ENCODE results near the gene MTFR1L. TPM values are rescaled to one million over a fixed set of nuclear protein-coding genes. Genes with fewer than 3 reads are reported as not detected.
A peak's percentile ranks its signal among the peaks of the same experiment; 100 is the strongest.

Gene MTFR1L
- total RNA-seq, 1 donor from 2014 or later, result 44.6 TPM

DNA sequence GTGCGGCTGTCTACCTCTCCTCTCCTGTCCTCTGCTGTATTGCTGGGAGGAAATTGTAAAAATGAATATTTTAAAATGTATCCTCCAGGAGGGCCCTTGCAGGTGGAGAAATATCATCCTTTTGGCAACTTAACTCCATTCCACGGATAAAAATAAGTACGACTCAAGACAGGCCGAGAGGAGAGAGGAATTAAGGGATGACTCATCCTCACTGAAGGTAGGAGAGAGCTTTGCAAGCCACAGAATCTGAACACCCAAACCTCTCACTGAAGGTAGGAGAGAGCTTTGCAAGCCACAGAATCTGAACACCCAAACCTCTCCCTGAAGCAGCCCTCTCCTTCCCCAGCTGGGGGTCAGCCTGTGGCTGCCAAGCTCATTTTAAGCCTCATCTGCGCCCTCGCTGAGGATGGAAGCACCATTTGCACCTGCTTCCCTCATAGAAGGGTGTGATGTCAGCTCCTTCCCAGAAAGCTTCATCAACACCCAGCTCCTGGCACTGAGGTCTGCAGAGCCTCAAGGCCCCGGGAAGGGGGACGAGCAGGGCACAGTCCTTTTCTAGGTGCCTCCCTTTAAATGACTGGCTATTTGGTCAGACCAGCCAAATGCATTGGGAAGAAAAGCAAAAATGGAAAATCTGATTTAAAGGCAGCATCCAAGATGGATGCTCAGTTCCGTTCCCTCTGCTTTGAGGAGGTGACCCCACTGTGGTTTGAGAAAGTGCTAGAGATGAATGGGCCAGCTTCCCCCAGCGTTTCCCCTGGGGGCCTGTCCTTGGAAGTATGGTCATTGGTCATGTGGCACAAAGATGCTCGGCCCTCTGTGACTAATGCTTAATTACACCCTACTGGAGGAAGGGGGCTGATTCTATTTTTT is 32.6 kb upstream of the MTFR1L start:
- H3K4me3 ChIP-seq (ENCODE audit: insufficient read depth, low read depth, low read length), result no peak overlapping the region
- H3K9me3 ChIP-seq (ENCODE audit: insufficient read depth, low read depth, low read length), result no peaks in the 10 kb centered on the region
- no peak for TF ChIP-seq EZH2 (IDR thresholded peaks at IDR 0.05; ENCODE audit: insufficient read depth, low read length)
- TF ChIP-seq, protein P1, sequence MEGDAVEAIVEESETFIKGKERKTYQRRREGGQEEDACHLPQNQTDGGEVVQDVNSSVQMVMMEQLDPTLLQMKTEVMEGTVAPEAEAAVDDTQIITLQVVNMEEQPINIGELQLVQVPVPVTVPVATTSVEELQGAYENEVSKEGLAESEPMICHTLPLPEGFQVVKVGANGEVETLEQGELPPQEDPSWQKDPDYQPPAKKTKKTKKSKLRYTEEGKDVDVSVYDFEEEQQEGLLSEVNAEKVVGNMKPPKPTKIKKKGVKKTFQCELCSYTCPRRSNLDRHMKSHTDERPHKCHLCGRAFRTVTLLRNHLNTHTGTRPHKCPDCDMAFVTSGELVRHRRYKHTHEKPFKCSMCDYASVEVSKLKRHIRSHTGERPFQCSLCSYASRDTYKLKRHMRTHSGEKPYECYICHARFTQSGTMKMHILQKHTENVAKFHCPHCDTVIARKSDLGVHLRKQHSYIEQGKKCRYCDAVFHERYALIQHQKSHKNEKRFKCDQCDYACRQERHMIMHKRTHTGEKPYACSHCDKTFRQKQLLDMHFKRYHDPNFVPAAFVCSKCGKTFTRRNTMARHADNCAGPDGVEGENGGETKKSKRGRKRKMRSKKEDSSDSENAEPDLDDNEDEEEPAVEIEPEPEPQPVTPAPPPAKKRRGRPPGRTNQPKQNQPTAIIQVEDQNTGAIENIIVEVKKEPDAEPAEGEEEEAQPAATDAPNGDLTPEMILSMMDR (IDR thresholded peaks at IDR 0.05; ENCODE audit: insufficient read depth, low read depth, low read length), result no peak
- no peaks in the 10 kb centered on the region for H3K9me3 Mint-ChIP-seq (ENCODE audit: unreplicated experiment)
- H4K20me1 ChIP-seq (ENCODE audit: insufficient read depth, low read length), result no peaks in the 10 kb centered on the region
- no peak overlapping the region for H3K27ac Mint-ChIP-seq (ENCODE audit: unreplicated experiment)
- no peaks in the 10 kb centered on the region for H3K36me3 ChIP-seq (ENCODE audit: insufficient read depth, low read length)
- FAIRE-seq (peak; percentile 72), DNase-seq (ENCODE audit: low read depth) (peak; percentile 42)
- H3K4me1 ChIP-seq (ENCODE audit: insufficient read depth, low read length), result peaks cover 14% of the 10 kb centered on the region
- no peaks in the 10 kb centered on the region for H3K27me3 ChIP-seq (ENCODE audit: insufficient read depth, low read length)
- H2AFZ ChIP-seq (ENCODE audit: low read depth, low read length), result no peak overlapping the region
- H3K4me1 Mint-ChIP-seq (ENCODE audit: low read depth, unreplicated experiment), result peaks cover 11% of the 10 kb centered on the region
- no peaks in the 10 kb centered on the region for H3K36me3 Mint-ChIP-seq (ENCODE audit: low read depth, unreplicated experiment)
- H3K27me3 Mint-ChIP-seq (ENCODE audit: low read depth, unreplicated experiment), result peaks cover 30% of the 10 kb centered on the region
- peak overlapping the region; percentile 12 for H3K4me2 ChIP-seq (ENCODE audit: low read length)
- H3K4me3 Mint-ChIP-seq (ENCODE audit: unreplicated experiment), result no peak overlapping the region
- no peaks in the 10 kb centered on the region for H3K79me2 ChIP-seq (ENCODE audit: insufficient read depth, low read length)
- no peak overlapping the region for H3K9ac ChIP-seq (ENCODE audit: low read length)
- H3K27ac ChIP-seq (ENCODE audit: low read depth, low read length), result no peak overlapping the region

DNA sequence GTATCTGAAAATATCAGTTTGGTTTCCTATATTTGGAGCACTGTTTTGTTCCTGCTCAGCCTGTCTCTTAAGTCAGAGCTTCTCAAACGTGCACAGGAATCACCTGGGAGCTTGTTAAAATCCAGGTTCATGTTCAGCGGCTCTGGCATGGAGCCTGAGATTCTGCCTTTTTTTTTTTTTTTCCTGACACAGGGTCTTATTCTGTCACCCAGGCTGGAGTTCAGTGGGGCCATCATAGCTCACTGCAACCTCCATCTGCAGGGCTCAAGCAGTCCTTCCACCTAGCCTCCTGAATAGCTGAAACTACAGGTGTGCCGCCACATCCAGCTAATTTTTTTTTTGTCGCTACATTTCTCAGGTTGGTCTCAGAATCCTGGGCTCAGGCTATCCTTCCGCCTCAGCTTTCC is 32.0 kb upstream of the MTFR1L start:
- no peak overlapping the region for H3K4me3 ChIP-seq (ENCODE audit: insufficient read depth, low read depth, low read length)
- no peaks in the 10 kb centered on the region for H4K20me1 ChIP-seq (ENCODE audit: insufficient read depth, low read length)
- no peaks in the 10 kb centered on the region for H3K27me3 ChIP-seq (ENCODE audit: insufficient read depth, low read length)
- H3K4me1 Mint-ChIP-seq (ENCODE audit: low read depth, unreplicated experiment), result peaks cover 11% of the 10 kb centered on the region
- H3K27ac Mint-ChIP-seq (ENCODE audit: unreplicated experiment), result no peak overlapping the region
- no peak overlapping the region for H3K27ac ChIP-seq (ENCODE audit: low read depth, low read length)
- H3K79me2 ChIP-seq (ENCODE audit: insufficient read depth, low read length), result no peaks in the 10 kb centered on the region
- no peaks in the 10 kb centered on the region for H3K36me3 ChIP-seq (ENCODE audit: insufficient read depth, low read length)
- H2AFZ ChIP-seq (ENCODE audit: low read depth, low read length), result no peak overlapping the region
- H3K27me3 Mint-ChIP-seq (ENCODE audit: low read depth, unreplicated experiment), result peaks cover 27% of the 10 kb centered on the region
- H3K9me3 ChIP-seq (ENCODE audit: insufficient read depth, low read depth, low read length), result no peaks in the 10 kb centered on the region
- H3K9ac ChIP-seq (ENCODE audit: low read length), result no peak overlapping the region
- no peaks in the 10 kb centered on the region for H3K36me3 Mint-ChIP-seq (ENCODE audit: low read depth, unreplicated experiment)
- H3K4me3 Mint-ChIP-seq (ENCODE audit: unreplicated experiment), result no peak overlapping the region
- peaks cover 14% of the 10 kb centered on the region for H3K4me1 ChIP-seq (ENCODE audit: insufficient read depth, low read length)
- DNase-seq (ENCODE audit: low read depth) (no peak), FAIRE-seq (no peak)
- no peak for TF ChIP-seq EZH2 (IDR thresholded peaks at IDR 0.05; ENCODE audit: insufficient read depth, low read length)
- H3K4me2 ChIP-seq (ENCODE audit: low read length), result no peak overlapping the region
- H3K9me3 Mint-ChIP-seq (ENCODE audit: unreplicated experiment), result no peaks in the 10 kb centered on the region

DNA sequence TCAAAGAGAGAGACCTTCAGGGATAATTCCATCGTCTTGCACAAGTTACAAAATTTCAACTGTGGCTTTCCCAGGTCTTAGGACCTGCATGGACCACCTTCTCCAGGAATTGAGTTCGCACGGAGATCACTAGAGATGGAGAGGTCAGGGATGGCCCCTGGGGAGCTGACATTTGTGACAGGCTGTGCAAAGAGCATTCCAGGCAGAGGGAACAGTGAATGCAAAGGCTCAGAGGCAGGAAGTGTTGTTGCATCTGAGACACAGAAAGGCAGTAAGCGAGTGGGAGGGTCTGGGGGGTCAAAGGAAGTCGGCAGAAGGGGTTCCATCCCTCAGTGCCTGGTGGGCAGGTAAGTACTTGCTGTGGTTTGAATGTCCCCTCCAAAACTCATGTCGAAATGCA is 29.3 kb upstream of the MTFR1L start:
- no peak overlapping the region for H3K9ac ChIP-seq (ENCODE audit: low read length)
- H3K79me2 ChIP-seq (ENCODE audit: insufficient read depth, low read length), result no peaks in the 10 kb centered on the region
- H3K27me3 Mint-ChIP-seq (ENCODE audit: low read depth, unreplicated experiment), result peaks cover 31% of the 10 kb centered on the region
- no peak overlapping the region for H3K27ac Mint-ChIP-seq (ENCODE audit: unreplicated experiment)
- no peak overlapping the region for H3K4me2 ChIP-seq (ENCODE audit: low read length)
- TF ChIP-seq, protein P1 (IDR thresholded peaks at IDR 0.05; ENCODE audit: insufficient read depth, low read depth, low read length), result no peak
- TF ChIP-seq EZH2 (IDR thresholded peaks at IDR 0.05; ENCODE audit: insufficient read depth, low read length), result no peak
- no peak overlapping the region for H3K27ac ChIP-seq (ENCODE audit: low read depth, low read length)
- H3K27me3 ChIP-seq (ENCODE audit: insufficient read depth, low read length), result no peaks in the 10 kb centered on the region
- no peaks in the 10 kb centered on the region for H3K36me3 ChIP-seq (ENCODE audit: insufficient read depth, low read length)
- no peak overlapping the region for H3K4me3 Mint-ChIP-seq (ENCODE audit: unreplicated experiment)
- no peak overlapping the region for H2AFZ ChIP-seq (ENCODE audit: low read depth, low read length)
- H3K9me3 Mint-ChIP-seq (ENCODE audit: unreplicated experiment), result peaks cover 1% of the 10 kb centered on the region
- H3K36me3 Mint-ChIP-seq (ENCODE audit: low read depth, unreplicated experiment), result peaks cover 2% of the 10 kb centered on the region
- no peak for FAIRE-seq
- peaks cover 21% of the 10 kb centered on the region for H3K4me1 Mint-ChIP-seq (ENCODE audit: low read depth, unreplicated experiment)
- no peak for DNase-seq (ENCODE audit: low read depth)
- peaks cover 12% of the 10 kb centered on the region for H3K4me1 ChIP-seq (ENCODE audit: insufficient read depth, low read length)
- H3K9me3 ChIP-seq (ENCODE audit: insufficient read depth, low read depth, low read length), result no peaks in the 10 kb centered on the region
- no peak overlapping the region for H3K4me3 ChIP-seq (ENCODE audit: insufficient read depth, low read depth, low read length)
- H4K20me1 ChIP-seq (ENCODE audit: insufficient read depth, low read length), result no peaks in the 10 kb centered on the region
